Body of pancreas (tissue), 4 donors: ENCODE data around the gene SPEM2.
"Not testable (repeated sequence)": the region's sequence is repeated elsewhere in the genome, so short reads cannot be mapped to it uniquely, and the experiment has no call there.

Source experiments
- POLR2A ChIP-seq, 3 donors: fragments of 450-650 bp; IDR thresholded peaks; one replicate each; pipeline ENCODE4 v1.6.1; 2016; ENCODE audit warnings: antibody characterized with exemption in 3 of 3, mild to moderate bottlenecking in 2 of 3
- TF ChIP-seq, protein P1 (sequence below), 7 experiments: fragments of 450-650 bp in 4 of 7; fragments of 200-600 bp in 3 of 7; sonication (generic) in 3 of 7; IDR thresholded peaks; one replicate each; pipeline ENCODE4 v1.5.1; 2016 to 2019; ENCODE audit warnings: antibody characterized with exemption in 7 of 7

DNA sequence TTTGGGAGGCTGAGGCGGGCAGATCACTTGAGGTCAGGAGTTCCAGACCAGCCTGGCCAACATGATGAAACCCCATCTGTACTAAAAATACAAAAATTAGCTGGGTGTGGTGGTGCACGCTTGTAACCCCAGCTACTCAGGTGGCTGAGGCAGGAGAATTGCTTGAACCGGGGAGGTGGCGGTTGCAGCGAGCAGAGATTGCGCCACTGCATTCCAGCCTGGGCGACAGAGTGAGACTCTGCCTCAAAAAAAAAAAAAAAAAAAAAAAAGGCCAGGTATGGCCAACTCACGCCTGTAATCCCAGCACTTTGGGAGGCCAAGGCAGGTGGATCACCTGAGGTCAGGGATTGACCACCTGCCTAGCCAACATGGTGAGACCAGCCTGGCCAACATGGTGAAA is 49.4 kb downstream of the SPEM2 start:
- TF ChIP-seq, protein P1, sequence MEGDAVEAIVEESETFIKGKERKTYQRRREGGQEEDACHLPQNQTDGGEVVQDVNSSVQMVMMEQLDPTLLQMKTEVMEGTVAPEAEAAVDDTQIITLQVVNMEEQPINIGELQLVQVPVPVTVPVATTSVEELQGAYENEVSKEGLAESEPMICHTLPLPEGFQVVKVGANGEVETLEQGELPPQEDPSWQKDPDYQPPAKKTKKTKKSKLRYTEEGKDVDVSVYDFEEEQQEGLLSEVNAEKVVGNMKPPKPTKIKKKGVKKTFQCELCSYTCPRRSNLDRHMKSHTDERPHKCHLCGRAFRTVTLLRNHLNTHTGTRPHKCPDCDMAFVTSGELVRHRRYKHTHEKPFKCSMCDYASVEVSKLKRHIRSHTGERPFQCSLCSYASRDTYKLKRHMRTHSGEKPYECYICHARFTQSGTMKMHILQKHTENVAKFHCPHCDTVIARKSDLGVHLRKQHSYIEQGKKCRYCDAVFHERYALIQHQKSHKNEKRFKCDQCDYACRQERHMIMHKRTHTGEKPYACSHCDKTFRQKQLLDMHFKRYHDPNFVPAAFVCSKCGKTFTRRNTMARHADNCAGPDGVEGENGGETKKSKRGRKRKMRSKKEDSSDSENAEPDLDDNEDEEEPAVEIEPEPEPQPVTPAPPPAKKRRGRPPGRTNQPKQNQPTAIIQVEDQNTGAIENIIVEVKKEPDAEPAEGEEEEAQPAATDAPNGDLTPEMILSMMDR (IDR thresholded peaks at IDR 0.05), result not testable (repeated sequence)
- TF ChIP-seq POLR2A (IDR thresholded peaks at IDR 0.05), result not testable (repeated sequence)
